Mammary epithelial cell (primary cell): ENCODE measurements around the gene ENTREP1.

Source experiments
- EZH2 ChIP-seq: IDR thresholded peaks from 2 replicates; pipeline ENCODE4 v1.6.1; 2012; ENCODE audit warnings: low read length, inconsistent platforms, borderline replicate concordance
- TF ChIP-seq, protein P1 (sequence below), 2 donors: IDR thresholded peaks in 1 of 2; conservative IDR thresholded peaks in 1 of 2; 2 replicates each; pipeline ENCODE4 v1.5.1; 2011 to 2012; ENCODE audit warnings: inconsistent platforms in 2 of 2, low read length in 2 of 2, mild to moderate bottlenecking in 2 of 2, control low read depth in 1 of 2, low read depth in 1 of 2; ENCODE audit not compliant: insufficient read depth in 1 of 2; ENCODE audit errors: extremely low read depth in 1 of 2

DNA sequence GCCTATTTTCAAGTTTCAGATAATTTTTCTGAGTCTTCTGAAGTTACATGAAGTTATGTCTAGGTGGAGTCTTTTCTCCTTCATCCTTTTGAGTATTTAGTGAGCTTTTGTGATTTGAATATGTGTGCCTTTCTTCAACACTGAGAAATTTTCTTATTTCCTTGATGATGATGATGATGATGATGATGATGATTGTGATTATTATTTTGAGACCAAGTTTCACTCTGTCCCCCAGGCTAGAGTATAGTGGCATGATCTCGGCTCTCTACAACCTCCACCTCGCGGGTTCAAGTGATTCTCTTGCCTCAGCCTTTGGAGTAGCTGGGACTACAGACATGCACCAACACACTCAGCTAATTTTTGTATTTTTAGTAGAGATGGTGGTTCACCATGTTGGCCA is 26.2 kb downstream of the ENTREP1 start:
- TF ChIP-seq, protein P1, sequence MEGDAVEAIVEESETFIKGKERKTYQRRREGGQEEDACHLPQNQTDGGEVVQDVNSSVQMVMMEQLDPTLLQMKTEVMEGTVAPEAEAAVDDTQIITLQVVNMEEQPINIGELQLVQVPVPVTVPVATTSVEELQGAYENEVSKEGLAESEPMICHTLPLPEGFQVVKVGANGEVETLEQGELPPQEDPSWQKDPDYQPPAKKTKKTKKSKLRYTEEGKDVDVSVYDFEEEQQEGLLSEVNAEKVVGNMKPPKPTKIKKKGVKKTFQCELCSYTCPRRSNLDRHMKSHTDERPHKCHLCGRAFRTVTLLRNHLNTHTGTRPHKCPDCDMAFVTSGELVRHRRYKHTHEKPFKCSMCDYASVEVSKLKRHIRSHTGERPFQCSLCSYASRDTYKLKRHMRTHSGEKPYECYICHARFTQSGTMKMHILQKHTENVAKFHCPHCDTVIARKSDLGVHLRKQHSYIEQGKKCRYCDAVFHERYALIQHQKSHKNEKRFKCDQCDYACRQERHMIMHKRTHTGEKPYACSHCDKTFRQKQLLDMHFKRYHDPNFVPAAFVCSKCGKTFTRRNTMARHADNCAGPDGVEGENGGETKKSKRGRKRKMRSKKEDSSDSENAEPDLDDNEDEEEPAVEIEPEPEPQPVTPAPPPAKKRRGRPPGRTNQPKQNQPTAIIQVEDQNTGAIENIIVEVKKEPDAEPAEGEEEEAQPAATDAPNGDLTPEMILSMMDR (conservative IDR thresholded peaks at IDR 0.05 in 1 of 2, IDR thresholded peaks at IDR 0.05 in 1 of 2; ENCODE audit: extremely low read depth in 1 of 2, insufficient read depth in 1 of 2, low read depth in 1 of 2, low read length in 2 of 2): no peak
- no peak for TF ChIP-seq EZH2
